AG04450 (cell line): Measurements from ENCODE around the gene IFNA10. TPM values are rescaled to one million over a fixed set of nuclear protein-coding genes. Genes with fewer than 3 reads are reported as not detected.
"Not testable (repeated sequence)": the region's sequence is repeated elsewhere in the genome, so short reads cannot be mapped to it uniquely, and the experiment has no call there.

Experiments used
- CTCF ChIA-PET: fragments of 300-600, 350-600 bp; formaldehyde crosslinking; extraction: SDS; loops from one replicate; lab custom pipeline; 2022; ENCODE audit warnings: antibody characterized with exemption, inconsistent platforms; lab: Charles Lee
- POLR2A ChIA-PET: fragments of 350-600 bp; formaldehyde crosslinking; extraction: SDS; loops from one replicate; lab custom pipeline; 2021; ENCODE audit warnings: antibody characterized with exemption, inconsistent platforms; lab: Yijun Ruan, JAX
- DNase-seq: peaks from one replicate; pipeline ENCODE4 v3.0.0-alpha.2; 2011; ENCODE audit warnings: low read depth, low spot score
- H3K27ac ChIP-seq: one replicate; pipeline ENCODE4 v1.5.1; 2012; ENCODE audit warnings: low read depth, low read length, control low read depth
- H3K27me3 ChIP-seq: one replicate; pipeline ENCODE4 v1.6.0; 2012; ENCODE audit warnings: low read length; ENCODE audit not compliant: control insufficient read depth, insufficient read depth
- H3K4me3 ChIP-seq: 2 replicates; pipeline ENCODE4 v1.5.1; 2011; ENCODE audit warnings: mild to moderate bottlenecking, low read depth, low read length, control low read depth
- H3K9me3 ChIP-seq: 2 replicates; pipeline ENCODE4 v1.5.1; 2012; ENCODE audit warnings: low read length; ENCODE audit not compliant: control insufficient read depth, insufficient read depth
- polyA plus RNA-seq: library from polyadenylated mRNA; depleted of rRNA; stranded (reverse); fragments of >200 nt; gene quantifications from 2 replicates; pipeline ENCODE4 v1.2.3, GENCODE V29; 2011
- TF ChIP-seq, protein P1 (sequence below): IDR thresholded peaks from 2 replicates; pipeline ENCODE4 v1.5.1; 2011; ENCODE audit warnings: low read depth, low read length, control low read depth, inconsistent platforms

IFNA10 gene
- polyA plus RNA-seq, 1 experiment = not detected

DNA sequence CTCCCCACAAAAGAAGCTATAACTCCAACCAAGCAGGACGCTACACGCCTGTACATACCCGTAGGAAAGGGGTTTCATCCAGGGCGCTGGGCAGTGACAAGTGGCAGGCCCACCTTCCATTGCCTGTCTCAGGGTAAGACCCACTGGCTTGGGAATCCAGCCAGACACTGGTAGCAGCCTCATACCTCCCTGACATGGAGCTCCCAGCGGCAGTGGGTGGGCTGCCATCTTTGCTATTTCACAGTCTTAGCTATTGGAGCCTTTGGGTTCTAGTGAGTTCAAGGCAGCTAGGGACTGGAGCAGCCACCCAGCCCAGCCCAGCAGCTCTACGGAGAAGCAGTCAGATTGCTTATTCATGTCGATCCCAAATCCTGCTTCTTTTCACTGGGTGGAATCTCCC is 3.4 kb upstream of the IFNA10 start:
- no peaks in the 10 kb centered on the region for H3K9me3 ChIP-seq
- TF ChIP-seq, protein P1, sequence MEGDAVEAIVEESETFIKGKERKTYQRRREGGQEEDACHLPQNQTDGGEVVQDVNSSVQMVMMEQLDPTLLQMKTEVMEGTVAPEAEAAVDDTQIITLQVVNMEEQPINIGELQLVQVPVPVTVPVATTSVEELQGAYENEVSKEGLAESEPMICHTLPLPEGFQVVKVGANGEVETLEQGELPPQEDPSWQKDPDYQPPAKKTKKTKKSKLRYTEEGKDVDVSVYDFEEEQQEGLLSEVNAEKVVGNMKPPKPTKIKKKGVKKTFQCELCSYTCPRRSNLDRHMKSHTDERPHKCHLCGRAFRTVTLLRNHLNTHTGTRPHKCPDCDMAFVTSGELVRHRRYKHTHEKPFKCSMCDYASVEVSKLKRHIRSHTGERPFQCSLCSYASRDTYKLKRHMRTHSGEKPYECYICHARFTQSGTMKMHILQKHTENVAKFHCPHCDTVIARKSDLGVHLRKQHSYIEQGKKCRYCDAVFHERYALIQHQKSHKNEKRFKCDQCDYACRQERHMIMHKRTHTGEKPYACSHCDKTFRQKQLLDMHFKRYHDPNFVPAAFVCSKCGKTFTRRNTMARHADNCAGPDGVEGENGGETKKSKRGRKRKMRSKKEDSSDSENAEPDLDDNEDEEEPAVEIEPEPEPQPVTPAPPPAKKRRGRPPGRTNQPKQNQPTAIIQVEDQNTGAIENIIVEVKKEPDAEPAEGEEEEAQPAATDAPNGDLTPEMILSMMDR = no peak
- DNase-seq = no peak
- no peak overlapping the region for H3K4me3 ChIP-seq
- ChIA-PET CTCF (no interaction called here), POLR2A (no interaction called here)
- H3K27ac ChIP-seq = no peak overlapping the region
- no peaks in the 10 kb centered on the region for H3K27me3 ChIP-seq

DNA sequence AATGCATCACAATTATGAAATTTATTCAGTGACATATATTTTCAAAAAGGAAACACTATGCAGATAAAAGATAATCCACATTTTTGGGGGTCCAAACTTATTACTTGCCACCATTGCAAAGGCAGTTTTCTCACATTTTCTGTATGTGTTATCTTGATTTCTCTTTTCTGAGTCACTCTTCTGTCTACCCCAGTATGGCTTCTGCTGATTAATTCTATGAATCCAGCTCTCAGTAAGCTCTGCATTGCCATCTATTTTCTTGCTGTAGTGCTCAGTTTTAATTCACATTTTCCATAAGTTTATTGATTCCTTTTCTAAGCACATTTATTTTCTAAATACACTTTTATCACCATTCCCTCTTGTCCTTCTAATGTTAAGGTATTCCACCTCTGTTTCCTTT is 1.7 kb downstream of the IFNA10 start:
- Histone ChIP-seq H3K4me3 (no peak overlapping the region), H3K27ac (no peak overlapping the region), H3K27me3 (no peaks in the 10 kb centered on the region), H3K9me3 (no peaks in the 10 kb centered on the region)
- TF ChIP-seq, protein P1 = no peak
- POLR2A ChIA-PET = no interaction called here
- DNase-seq = no peak
- CTCF ChIA-PET = no interaction called here

DNA sequence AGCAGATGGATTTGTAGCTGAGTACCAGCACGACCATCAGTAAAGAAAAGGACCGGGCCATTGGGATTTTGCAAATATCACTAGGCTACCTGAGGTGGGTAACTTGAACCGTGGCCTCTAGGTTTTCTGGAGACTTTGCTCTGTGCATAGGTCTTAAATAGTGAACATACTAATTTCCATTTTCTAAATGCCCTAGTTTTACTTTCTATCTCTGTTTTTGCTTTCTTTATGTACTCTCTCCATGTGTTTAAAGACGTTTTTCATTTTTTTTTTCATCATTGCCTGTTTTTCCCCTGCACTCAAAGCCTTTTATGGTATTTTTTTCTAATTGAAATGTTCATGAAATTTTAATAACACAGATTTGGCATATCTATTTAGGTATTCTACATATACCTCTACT is 4.8 kb downstream of the IFNA10 start, which contains the start of gene IFNA7:
IFNA7 (minus strand) TSS at position 101 of the 400 bp plus-strand sequence; CDS start at position 61, 40 bp downstream.
- CTCF ChIA-PET, H3K9me3 ChIP-seq, DNase-seq, H3K27me3 ChIP-seq, POLR2A ChIA-PET, H3K27ac ChIP-seq, H3K4me3 ChIP-seq: not testable (repeated sequence)

DNA sequence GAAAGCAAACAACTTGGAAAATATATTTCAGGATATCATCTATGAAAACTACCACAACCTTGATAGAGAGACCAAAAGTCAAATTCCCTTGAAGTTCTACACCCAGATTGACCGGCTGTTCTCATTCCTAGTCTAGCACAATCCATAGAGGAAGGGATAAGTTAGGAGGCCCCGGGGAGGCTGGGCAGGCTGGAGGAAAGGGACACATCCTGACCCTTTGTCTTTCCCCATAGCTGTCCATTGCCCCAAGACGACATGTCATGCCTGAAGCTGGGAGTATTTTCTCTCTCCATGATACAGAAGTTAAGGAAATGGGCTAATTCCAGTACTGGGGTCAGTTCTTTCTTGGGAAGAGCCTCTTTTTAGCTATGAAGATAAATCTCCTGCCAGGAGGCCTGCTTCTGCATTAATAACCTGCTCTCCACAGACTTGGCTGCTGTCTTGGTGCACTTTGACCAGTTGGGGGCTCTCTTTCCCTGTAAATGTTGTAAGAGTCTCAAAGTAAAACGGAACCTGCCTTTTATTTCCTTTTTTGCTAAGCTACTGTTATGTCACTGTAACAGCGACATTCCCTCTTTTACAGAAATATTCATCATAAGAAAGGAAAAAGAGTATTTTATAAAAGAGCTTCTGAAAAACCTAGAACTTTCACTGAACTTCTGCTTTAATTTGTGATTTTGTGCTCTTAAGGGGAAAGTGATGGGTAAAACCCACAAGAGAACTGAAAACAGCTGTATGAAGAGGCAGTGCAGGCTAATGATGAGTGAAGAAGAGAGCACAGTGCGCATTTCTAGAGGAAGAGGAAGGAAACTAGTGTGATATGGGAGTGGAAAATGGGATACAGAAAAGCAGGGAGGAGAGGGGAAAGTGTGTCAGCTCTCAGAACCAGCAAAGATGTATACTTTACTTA is 11.8 kb downstream of the IFNA10 start:
- POLR2A ChIA-PET, DNase-seq, H3K27me3 ChIP-seq, H3K4me3 ChIP-seq, H3K27ac ChIP-seq, H3K9me3 ChIP-seq: not testable (repeated sequence)
- TF ChIP-seq, protein P1 = peak; percentile 48
- CTCF ChIA-PET = interaction anchor here (0.5 to 1.9 kb wide), 21 partner anchors 8 to 1269 kb away, joined by 3 to 9 read pairs (median 4); partner anchors contain the start of genes IFNA10 and IFNA16

DNA sequence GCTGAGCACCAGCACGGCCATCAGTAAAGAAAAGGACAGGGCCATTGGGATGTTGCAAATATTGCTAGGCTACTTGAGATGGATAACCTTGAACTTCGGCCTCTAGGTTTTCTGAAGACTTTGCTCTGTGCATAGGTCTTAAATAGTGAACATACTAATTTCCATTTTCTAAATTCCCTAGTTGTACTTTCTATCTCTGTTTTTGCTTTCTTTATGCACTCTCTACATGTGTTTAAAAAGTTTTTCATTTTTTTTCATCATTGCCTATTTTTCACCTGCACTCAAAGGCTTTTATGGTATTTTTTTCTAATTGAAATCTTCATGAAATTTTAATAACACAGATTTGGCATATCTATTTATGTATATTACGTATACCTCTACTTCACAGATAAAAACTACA is 19.5 kb downstream of the IFNA10 start, which contains the start of gene IFNA4:
IFNA4 (minus strand) TSS at position 101 of the 400 bp plus-strand sequence; CDS start at position 45, 56 bp downstream.
- H3K4me3 ChIP-seq, CTCF ChIA-PET, POLR2A ChIA-PET, H3K27ac ChIP-seq, H3K27me3 ChIP-seq, H3K9me3 ChIP-seq, DNase-seq: not testable (repeated sequence)
